Glutamatergic neuron (in vitro differentiated cells): ENCODE results near the gene ASTN2. TPM values are rescaled to one million over a fixed set of nuclear protein-coding genes. Genes with fewer than 3 reads are reported as not detected.

Experiments
- DNase-seq: peaks from one replicate; pipeline ENCODE4 v3.0.0; 2022
- H3K27ac Mint-ChIP-seq: one replicate; pipeline ENCODE4 v1.8.0; 2020; ENCODE audit warnings: mild to moderate bottlenecking, mixed read lengths, inconsistent platforms; ENCODE audit not compliant: unreplicated experiment
- H3K27me3 Mint-ChIP-seq: one replicate; pipeline ENCODE4 v1.8.0; 2020; ENCODE audit warnings: mild to moderate bottlenecking, moderate library complexity, mixed read lengths, inconsistent platforms; ENCODE audit not compliant: unreplicated experiment
- H3K36me3 Mint-ChIP-seq: one replicate; pipeline ENCODE4 v1.8.0; 2020; ENCODE audit warnings: mild to moderate bottlenecking, mixed read lengths, inconsistent platforms; ENCODE audit not compliant: unreplicated experiment
- H3K4me1 Mint-ChIP-seq: one replicate; pipeline ENCODE4 v1.8.0; 2020; ENCODE audit warnings: mild to moderate bottlenecking, low read depth, mixed read lengths, inconsistent platforms; ENCODE audit not compliant: unreplicated experiment
- H3K4me3 Mint-ChIP-seq: one replicate; pipeline ENCODE4 v1.8.0; 2020; ENCODE audit warnings: mild to moderate bottlenecking, mixed read lengths, inconsistent platforms; ENCODE audit not compliant: unreplicated experiment
- H3K9me3 Mint-ChIP-seq: one replicate; pipeline ENCODE4 v1.8.0; 2020; ENCODE audit warnings: mild to moderate bottlenecking, moderate library complexity, mixed read lengths, inconsistent platforms; ENCODE audit not compliant: unreplicated experiment
- total RNA-seq: library from RNA; stranded (reverse); fragmentation: NEBNext Ultra II Directional; extraction: Animal tissue kit (Norgen Biotek cat#: 25700); gene quantifications from one replicate; pipeline ENCODE4 v1.2.1, GENCODE V29; 2021; ENCODE audit not compliant: unreplicated experiment
- TF ChIP-seq, protein P1 (sequence below): fragments of 200-600 bp; sonication (generic); IDR thresholded peaks from one replicate; pipeline ENCODE4 v1.5.0; 2021; ENCODE audit not compliant: partially characterized antibody, unreplicated experiment

Gene ASTN2
- total RNA-seq, 1 donor from 2014 or later = 134 TPM

GRCh38 chr9:116647515-116647809 is 767.4 kb downstream of the ASTN2 start:
- no peak for DNase-seq
- H3K9me3 Mint-ChIP-seq = peaks cover 3% of the 10 kb centered on the region
- no peaks in the 10 kb centered on the region for H3K4me1 Mint-ChIP-seq
- no peak overlapping the region for H3K4me3 Mint-ChIP-seq
- no peak overlapping the region for H3K27ac Mint-ChIP-seq
- H3K27me3 Mint-ChIP-seq = peaks cover 8% of the 10 kb centered on the region
- TF ChIP-seq, protein P1, sequence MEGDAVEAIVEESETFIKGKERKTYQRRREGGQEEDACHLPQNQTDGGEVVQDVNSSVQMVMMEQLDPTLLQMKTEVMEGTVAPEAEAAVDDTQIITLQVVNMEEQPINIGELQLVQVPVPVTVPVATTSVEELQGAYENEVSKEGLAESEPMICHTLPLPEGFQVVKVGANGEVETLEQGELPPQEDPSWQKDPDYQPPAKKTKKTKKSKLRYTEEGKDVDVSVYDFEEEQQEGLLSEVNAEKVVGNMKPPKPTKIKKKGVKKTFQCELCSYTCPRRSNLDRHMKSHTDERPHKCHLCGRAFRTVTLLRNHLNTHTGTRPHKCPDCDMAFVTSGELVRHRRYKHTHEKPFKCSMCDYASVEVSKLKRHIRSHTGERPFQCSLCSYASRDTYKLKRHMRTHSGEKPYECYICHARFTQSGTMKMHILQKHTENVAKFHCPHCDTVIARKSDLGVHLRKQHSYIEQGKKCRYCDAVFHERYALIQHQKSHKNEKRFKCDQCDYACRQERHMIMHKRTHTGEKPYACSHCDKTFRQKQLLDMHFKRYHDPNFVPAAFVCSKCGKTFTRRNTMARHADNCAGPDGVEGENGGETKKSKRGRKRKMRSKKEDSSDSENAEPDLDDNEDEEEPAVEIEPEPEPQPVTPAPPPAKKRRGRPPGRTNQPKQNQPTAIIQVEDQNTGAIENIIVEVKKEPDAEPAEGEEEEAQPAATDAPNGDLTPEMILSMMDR = no peak
- no peaks in the 10 kb centered on the region for H3K36me3 Mint-ChIP-seq

DNA sequence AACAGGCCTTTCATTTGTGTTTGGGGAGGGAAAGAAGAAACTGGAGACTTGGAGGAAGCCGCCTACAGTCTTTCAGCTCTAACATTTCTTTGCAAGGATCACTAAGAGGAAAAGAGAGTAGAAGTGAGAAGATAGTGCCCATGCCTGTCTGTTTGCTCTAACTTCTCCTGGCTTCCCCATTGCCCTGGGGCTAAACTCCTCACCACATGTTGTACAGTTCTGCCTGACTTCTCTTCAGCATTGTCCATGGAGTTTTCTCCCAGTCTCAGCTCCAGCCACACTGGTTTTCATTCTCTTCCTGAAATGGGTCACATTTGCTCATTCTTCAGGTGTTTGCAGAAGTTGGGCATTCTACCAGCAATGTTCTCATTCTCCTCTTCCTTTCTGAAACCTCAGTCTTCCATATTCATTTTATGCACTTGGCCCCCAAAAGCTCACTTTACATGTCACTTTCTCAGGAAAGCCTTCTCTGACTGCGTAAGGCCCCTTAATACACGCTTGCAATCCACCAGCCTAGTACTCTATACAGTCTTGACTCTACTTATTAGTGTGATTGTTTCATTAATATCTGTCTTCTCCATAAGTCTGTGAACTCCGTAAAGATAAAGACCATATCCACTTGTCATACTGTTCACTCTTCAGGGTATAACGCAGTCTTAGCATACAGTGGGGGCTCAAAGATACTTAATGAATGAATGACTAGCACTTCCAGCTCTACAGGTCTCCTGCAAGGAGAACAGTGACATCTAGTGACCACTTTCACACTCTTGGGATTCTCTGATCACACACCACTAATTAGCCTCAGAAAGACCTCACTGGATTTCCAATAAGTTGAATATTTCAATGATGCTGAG is 768.0 kb downstream of the ASTN2 start:
- Mint-ChIP-seq H3K4me3 (no peak overlapping the region), H3K36me3 (no peaks in the 10 kb centered on the region), H3K9me3 (peaks cover 5% of the 10 kb centered on the region), H3K27ac (no peak overlapping the region), H3K4me1 (no peaks in the 10 kb centered on the region), H3K27me3 (peaks cover 8% of the 10 kb centered on the region)
- DNase-seq = no peak
- TF ChIP-seq, protein P1 = peak; percentile 19

DNA sequence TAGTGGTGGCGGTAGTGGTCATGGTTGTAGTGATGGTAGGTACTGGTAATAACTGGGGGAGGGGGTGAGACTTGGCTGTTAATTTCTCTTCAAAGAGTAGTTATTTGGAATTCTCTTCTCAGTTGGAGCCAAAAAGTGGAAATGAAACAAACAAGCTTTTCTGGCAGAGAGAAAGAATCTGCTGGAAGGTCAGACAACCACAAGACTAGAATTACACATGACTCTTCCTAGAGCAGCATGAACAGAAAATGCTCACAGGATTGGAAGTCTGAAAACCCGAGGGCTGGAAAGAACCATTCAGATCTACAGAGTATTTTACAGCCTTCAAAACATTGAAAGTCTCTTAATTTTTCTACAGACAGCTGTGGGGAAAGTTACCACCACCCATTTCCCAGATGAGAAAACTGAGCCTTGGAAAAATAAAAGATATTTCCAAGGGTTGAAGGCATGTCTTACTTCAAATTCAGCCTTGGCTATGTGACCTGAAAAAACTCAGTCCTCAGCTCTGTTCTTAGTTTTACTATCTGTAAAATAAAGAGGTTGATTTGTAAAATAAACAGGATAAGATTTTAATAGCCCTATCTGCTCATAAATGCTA is 770.7 kb downstream of the ASTN2 start:
- Mint-ChIP-seq H3K4me1 (no peaks in the 10 kb centered on the region), H3K9me3 (peaks cover 5% of the 10 kb centered on the region), H3K27ac (no peak overlapping the region), H3K4me3 (no peak overlapping the region), H3K36me3 (no peaks in the 10 kb centered on the region), H3K27me3 (peaks cover 5% of the 10 kb centered on the region)
- TF ChIP-seq, protein P1 = no peak
- no peak for DNase-seq

GRCh38 chr9:116643691-116644090 is 771.2 kb downstream of the ASTN2 start:
- H3K4me3 Mint-ChIP-seq = no peak overlapping the region
- peaks cover 5% of the 10 kb centered on the region for H3K9me3 Mint-ChIP-seq
- DNase-seq = no peak
- H3K4me1 Mint-ChIP-seq = no peaks in the 10 kb centered on the region
- TF ChIP-seq, protein P1 = no peak
- H3K27me3 Mint-ChIP-seq = peaks cover 5% of the 10 kb centered on the region
- H3K36me3 Mint-ChIP-seq = no peaks in the 10 kb centered on the region
- H3K27ac Mint-ChIP-seq = no peak overlapping the region
